Right lobe of liver (tissue), 6 donors: ENCODE measurements around the gene STK10. TPM values are rescaled to one million over a fixed set of nuclear protein-coding genes. Genes with fewer than 3 reads are reported as not detected.

Source experiments
- ATAC-seq, 4 donors: fragments of 200-7000 bp; cut with Tn5 transposase; one replicate each; pipeline ENCODE4 v1.9.1; 2020; ENCODE audit warnings: mild to moderate bottlenecking in 4 of 4, moderate library complexity in 4 of 4
- DNase-seq, 3 donors: peaks; one replicate each; pipeline ENCODE4 v3.0.0-alpha.2; 2020
- H3K27ac ChIP-seq, 3 donors: fragments of 200-600 bp; one replicate each; pipeline ENCODE4 v1.8.0; 2022
- H3K27me3 ChIP-seq, 2 donors: fragments of 200-600 bp; one replicate each; pipeline ENCODE4 v1.8.0; 2022
- H3K36me3 ChIP-seq, 4 donors: fragments of 200-600 bp; sonication (generic) in 1 of 4; one replicate each; pipeline versions ENCODE4 v1.5.1 to v1.8.0; 2017 to 2022; ENCODE audit warnings: control low read depth in 1 of 4
- H3K4me1 ChIP-seq, 4 donors: fragments of 200-600 bp; sonication (generic) in 1 of 4; one replicate each; pipeline versions ENCODE4 v1.5.1 to v1.8.0; 2017 to 2022; ENCODE audit warnings: control low read depth in 1 of 4
- H3K4me3 ChIP-seq, 3 donors: fragments of 200-600 bp; one replicate each; pipeline ENCODE4 v1.8.0; 2022
- H3K9me3 ChIP-seq, 4 donors: fragments of 200-600 bp; sonication (generic) in 1 of 4; one replicate each; pipeline versions ENCODE4 v1.5.1 to v1.8.0; 2017 to 2022; ENCODE audit warnings: control low read depth in 1 of 4
- CTCF ChIP-seq, 4 donors: fragments of 200-600 bp in 3 of 4; fragments of 450-650 bp in 1 of 4; IDR thresholded peaks; one replicate each; pipeline versions ENCODE4 v1.5.1 to v1.8.0; 2016 to 2022; ENCODE audit warnings: antibody characterized with exemption in 4 of 4, mild to moderate bottlenecking in 2 of 4
- POLR2A ChIP-seq: fragments of 450-650 bp; IDR thresholded peaks from one replicate; pipeline ENCODE4 v1.6.1; 2017; ENCODE audit warnings: antibody characterized with exemption, mild to moderate bottlenecking
- WGBS: methylation state at CpG from one replicate; pipeline ENCODE4 v1.1.6; 2018; ENCODE audit warnings: low coverage, low lambda C conversion rate; ENCODE audit not compliant: insufficient coverage; ENCODE audit errors: missing lambda C conversion rate; 5-methylcytosine and 5-hydroxymethylcytosine counted together
- intact Hi-C, 2 donors: fragments of 100-400 bp; cut with DNase I; formaldehyde crosslinking; loops; one replicate each; pipeline versions ENCODE4 v1.11.2 to v1.14.1; 2022
- total RNA-seq, 6 experiments: library from RNA; depleted of rRNA in 2 of 6; stranded (reverse); fragments of >200 nt in 2 of 6; fragmentation: NEBNext Ultra II Directional in 3 of 6; extraction: Animal tissue kit (Norgen Biotek cat#: 25700) in 3 of 6; gene quantifications; one replicate each; pipeline versions ENCODE4 v1.1.0 to v1.2.4, GENCODE V29; 2016 to 2023
- donor health status: DM: no; HTN: yes; CAD: no.
- donor health status: DM: no; HTN: no; CAD: no.
- donor health status: DM: no; HTN: no; CAD: no.
- donor health status: DM: no; HTN: yes; CAD: no.
- donor health status: DM: no; HTN: yes; CAD: no.

Gene STK10
- total RNA-seq, 6 experiments from 2014 or later: 6.9 to 27.4 (median 9.0) TPM

- ATAC-seq: peak; percentile 69 to 87 (median 76)
- intact Hi-C loops: no loop called here
- no peak overlapping the region for H3K4me3 ChIP-seq
- H3K4me1 ChIP-seq: no peaks in the 10 kb centered on the region
- peak in 2 of 3 donors; percentile 66 to 68 for DNase-seq
- no peaks in the 10 kb centered on the region for H3K36me3 ChIP-seq
- TF ChIP-seq CTCF (IDR thresholded peaks at IDR 0.05) (peak in 2 of 4 donors; percentile 18 to 24), POLR2A (no peak)
- WGBS: 23% methylated on average over 4 of the region's 4 CpGs
- H3K27ac ChIP-seq: no peak overlapping the region
- no peaks in the 10 kb centered on the region for H3K27me3 ChIP-seq
- no peaks in the 10 kb centered on the region for H3K9me3 ChIP-seq
Measured at GRCh38 chr5:172123269-172123692, 64.7 kb downstream of the STK10 start.

GRCh38 chr5:172119921-172120688 is 67.9 kb downstream of the STK10 start:
- intact Hi-C loops: no loop called here
- Histone ChIP-seq H3K4me3 (no peak overlapping the region), H3K27me3 (no peaks in the 10 kb centered on the region), H3K27ac (no peak overlapping the region), H3K4me1 (no peaks in the 10 kb centered on the region), H3K36me3 (no peaks in the 10 kb centered on the region), H3K9me3 (no peaks in the 10 kb centered on the region)
- no peak for TF ChIP-seq CTCF (IDR thresholded peaks at IDR 0.05)
- no peak for TF ChIP-seq POLR2A
- WGBS: 67% methylated on average over 2 of the region's 12 CpGs
- DNase-seq (no peak), ATAC-seq (no peak)

- Histone ChIP-seq H3K36me3 (no peaks in the 10 kb centered on the region), H3K4me1 (no peaks in the 10 kb centered on the region), H3K27me3 (no peaks in the 10 kb centered on the region), H3K27ac (no peak overlapping the region), H3K4me3 (no peak overlapping the region), H3K9me3 (no peaks in the 10 kb centered on the region)
- 79% methylated on average over 5 of the region's 11 CpGs for WGBS
- DNase-seq: no peak
- TF ChIP-seq CTCF (IDR thresholded peaks at IDR 0.05) (no peak), POLR2A (no peak)
- peak in 1 of 4 donors; percentile 13 for ATAC-seq
- intact Hi-C loops: no loop called here
Measured at GRCh38 chr5:172118891-172119290, 69.1 kb downstream of the STK10 start.

- no peaks in the 10 kb centered on the region for H3K36me3 ChIP-seq
- no peak overlapping the region for H3K27ac ChIP-seq
- H3K9me3 ChIP-seq: no peaks in the 10 kb centered on the region
- H3K4me3 ChIP-seq: no peak overlapping the region
- ATAC-seq (peak; percentile 18 to 37 (median 35)), DNase-seq (peak in 1 of 3 donors; percentile 42)
- TF ChIP-seq CTCF (IDR thresholded peaks at IDR 0.05) (no peak), POLR2A (no peak)
- intact Hi-C loops: no loop called here
- WGBS: 72% methylated on average over 5 of the region's 9 CpGs
- H3K27me3 ChIP-seq: no peaks in the 10 kb centered on the region
- H3K4me1 ChIP-seq: no peaks in the 10 kb centered on the region
Measured at GRCh38 chr5:172117977-172118701, 69.9 kb downstream of the STK10 start.
